ENCODE measurements around the gene NRXN3. TPM values are rescaled to one million over a fixed set of nuclear protein-coding genes. Genes with fewer than 3 reads are reported as not detected.

The NRXN3 gene
- total RNA-seq, 1 experiment from 2014 or later = not detected

DNA sequence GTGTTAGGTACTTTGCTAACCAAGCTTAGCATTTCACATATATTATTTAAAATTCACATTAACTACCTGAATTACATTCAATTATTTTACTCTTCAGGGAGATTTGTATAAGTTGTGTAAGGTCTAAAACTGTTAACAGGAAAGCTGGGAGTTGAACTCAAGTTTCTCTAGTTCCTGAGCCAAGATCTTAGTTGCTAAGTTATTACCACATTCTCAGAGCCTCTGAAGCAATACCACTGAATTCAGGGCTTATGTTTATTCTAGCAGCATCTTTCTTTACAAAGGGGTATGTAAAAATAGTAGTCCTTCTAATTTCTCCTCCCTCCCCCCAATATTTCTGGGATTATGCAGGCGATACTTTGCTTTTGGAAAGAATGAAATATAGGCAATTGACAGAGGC is 1254.3 kb downstream of the NRXN3 start:
- H3K27ac Mint-ChIP-seq (ENCODE audit: unreplicated experiment) = no peak overlapping the region
- H3K27me3 Mint-ChIP-seq (ENCODE audit: unreplicated experiment) = no peaks in the 10 kb centered on the region
- no peaks in the 10 kb centered on the region for H3K4me1 Mint-ChIP-seq (ENCODE audit: low read depth, unreplicated experiment)
- peaks cover 3% of the 10 kb centered on the region for H3K9me3 Mint-ChIP-seq (ENCODE audit: low read depth, unreplicated experiment)
- CTCF ChIA-PET = no interaction called here
- no peak overlapping the region for H3K4me3 Mint-ChIP-seq (ENCODE audit: low read depth, unreplicated experiment)
- H3K36me3 Mint-ChIP-seq (ENCODE audit: insufficient read depth, unreplicated experiment) = no peaks in the 10 kb centered on the region
- TF ChIP-seq, protein P1, sequence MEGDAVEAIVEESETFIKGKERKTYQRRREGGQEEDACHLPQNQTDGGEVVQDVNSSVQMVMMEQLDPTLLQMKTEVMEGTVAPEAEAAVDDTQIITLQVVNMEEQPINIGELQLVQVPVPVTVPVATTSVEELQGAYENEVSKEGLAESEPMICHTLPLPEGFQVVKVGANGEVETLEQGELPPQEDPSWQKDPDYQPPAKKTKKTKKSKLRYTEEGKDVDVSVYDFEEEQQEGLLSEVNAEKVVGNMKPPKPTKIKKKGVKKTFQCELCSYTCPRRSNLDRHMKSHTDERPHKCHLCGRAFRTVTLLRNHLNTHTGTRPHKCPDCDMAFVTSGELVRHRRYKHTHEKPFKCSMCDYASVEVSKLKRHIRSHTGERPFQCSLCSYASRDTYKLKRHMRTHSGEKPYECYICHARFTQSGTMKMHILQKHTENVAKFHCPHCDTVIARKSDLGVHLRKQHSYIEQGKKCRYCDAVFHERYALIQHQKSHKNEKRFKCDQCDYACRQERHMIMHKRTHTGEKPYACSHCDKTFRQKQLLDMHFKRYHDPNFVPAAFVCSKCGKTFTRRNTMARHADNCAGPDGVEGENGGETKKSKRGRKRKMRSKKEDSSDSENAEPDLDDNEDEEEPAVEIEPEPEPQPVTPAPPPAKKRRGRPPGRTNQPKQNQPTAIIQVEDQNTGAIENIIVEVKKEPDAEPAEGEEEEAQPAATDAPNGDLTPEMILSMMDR (IDR thresholded peaks at IDR 0.05; ENCODE audit: unreplicated experiment) = no peak
- BruUV-seq (replicated peaks) = no TSS peak
- intact Hi-C loops (cut with micrococcal nuclease; ENCODE audit: unreplicated experiment) = no loop called here
- DNase-seq = no peak

DNA sequence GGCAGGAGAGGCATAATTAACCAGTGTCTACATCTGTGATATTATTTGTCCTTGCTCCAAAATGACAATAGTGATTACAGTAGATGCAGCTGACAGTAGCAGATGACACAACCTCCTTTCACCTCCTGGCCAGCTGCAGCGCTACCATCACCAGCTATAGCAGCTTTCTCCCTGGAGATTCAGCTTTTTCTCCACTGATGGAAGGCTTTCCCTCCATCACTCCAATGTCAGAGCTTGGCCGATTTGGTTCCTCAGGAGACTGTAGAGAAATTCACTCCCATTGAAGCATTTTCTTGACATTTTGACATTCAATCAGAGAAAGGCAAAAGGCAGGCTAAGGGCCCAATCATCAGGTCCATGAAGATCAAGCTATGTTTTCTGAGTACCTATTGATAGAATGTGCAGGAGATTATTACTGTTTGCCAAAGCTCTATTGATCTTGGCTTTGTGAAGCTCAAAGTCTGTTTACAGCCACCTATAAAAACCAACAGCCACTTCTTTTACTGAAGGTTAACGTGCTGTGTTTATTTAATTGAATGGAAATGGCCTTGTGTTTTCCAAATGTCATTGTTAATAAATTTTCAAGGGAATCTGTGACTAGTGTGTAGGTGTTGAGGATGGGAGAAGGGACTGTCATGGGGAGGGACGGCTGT is 1256.1 kb downstream of the NRXN3 start:
- H3K27me3 Mint-ChIP-seq (ENCODE audit: unreplicated experiment) = no peaks in the 10 kb centered on the region
- no peaks in the 10 kb centered on the region for H3K36me3 Mint-ChIP-seq (ENCODE audit: insufficient read depth, unreplicated experiment)
- H3K4me1 Mint-ChIP-seq (ENCODE audit: low read depth, unreplicated experiment) = no peaks in the 10 kb centered on the region
- no TSS peak for BruUV-seq (replicated peaks)
- DNase-seq = no peak
- CTCF ChIA-PET = interaction anchor here (0.6 kb wide), 1 partner anchor 20 kb away, joined by 7 read pairs; no protein-coding TSS in a partner anchor
- H3K27ac Mint-ChIP-seq (ENCODE audit: unreplicated experiment) = no peak overlapping the region
- H3K9me3 Mint-ChIP-seq (ENCODE audit: low read depth, unreplicated experiment) = peaks cover 2% of the 10 kb centered on the region
- TF ChIP-seq, protein P1 (IDR thresholded peaks at IDR 0.05; ENCODE audit: unreplicated experiment) = no peak
- no peak overlapping the region for H3K4me3 Mint-ChIP-seq (ENCODE audit: low read depth, unreplicated experiment)
- intact Hi-C loops (cut with micrococcal nuclease; ENCODE audit: unreplicated experiment) = no loop called here

DNA sequence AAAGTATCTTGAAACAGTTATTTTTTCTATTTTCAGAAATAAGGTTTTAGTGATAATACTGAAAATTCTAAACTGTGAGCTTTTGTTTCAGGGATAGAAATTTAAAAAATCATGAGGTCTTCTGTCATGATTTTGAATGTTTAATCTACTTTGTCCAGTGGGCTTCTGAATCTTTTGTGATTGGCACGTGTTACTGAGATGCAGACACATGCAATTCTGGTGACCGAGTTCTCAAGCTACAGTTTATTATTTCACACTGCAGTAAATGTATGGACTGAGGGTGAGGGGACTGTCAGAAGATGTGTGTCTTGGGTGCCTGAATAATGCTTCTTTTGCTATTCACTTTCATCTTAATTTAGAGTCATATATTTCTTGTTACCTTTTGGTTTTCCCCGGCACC is 1262.5 kb downstream of the NRXN3 start:
- H3K27me3 Mint-ChIP-seq (ENCODE audit: unreplicated experiment) = peaks cover 17% of the 10 kb centered on the region
- intact Hi-C loops (cut with micrococcal nuclease; ENCODE audit: unreplicated experiment) = no loop called here
- CTCF ChIA-PET = no interaction called here

DNA sequence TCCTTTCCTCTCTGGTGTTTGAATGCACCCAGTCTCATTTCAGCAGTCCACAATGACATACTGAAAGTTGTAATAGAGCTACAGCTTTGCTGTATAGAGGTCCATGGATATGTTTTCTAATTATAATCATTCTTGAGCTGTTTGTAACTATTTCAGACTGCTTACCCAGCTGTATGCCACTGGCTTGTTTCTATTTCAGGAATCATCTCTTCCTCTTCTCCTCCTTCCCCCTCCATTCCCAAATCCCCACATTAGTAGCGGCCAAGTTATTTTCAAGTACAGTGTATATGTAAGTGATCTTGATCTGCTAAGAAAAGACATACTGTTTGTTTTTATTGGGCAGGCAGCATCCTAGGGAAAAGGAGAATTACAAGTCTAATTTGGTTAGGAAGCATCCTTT is 1266.2 kb downstream of the NRXN3 start:
- TF ChIP-seq, protein P1 (IDR thresholded peaks at IDR 0.05; ENCODE audit: unreplicated experiment) = no peak
- no peak overlapping the region for H3K27ac Mint-ChIP-seq (ENCODE audit: unreplicated experiment)
- peaks cover 2% of the 10 kb centered on the region for H3K9me3 Mint-ChIP-seq (ENCODE audit: low read depth, unreplicated experiment)
- H3K36me3 Mint-ChIP-seq (ENCODE audit: insufficient read depth, unreplicated experiment) = no peaks in the 10 kb centered on the region
- no peaks in the 10 kb centered on the region for H3K4me1 Mint-ChIP-seq (ENCODE audit: low read depth, unreplicated experiment)
- intact Hi-C loops (cut with micrococcal nuclease; ENCODE audit: unreplicated experiment) = no loop called here
- peaks cover 17% of the 10 kb centered on the region for H3K27me3 Mint-ChIP-seq (ENCODE audit: unreplicated experiment)
- BruUV-seq (replicated peaks) = no TSS peak
- CTCF ChIA-PET = no interaction called here
- no peak overlapping the region for H3K4me3 Mint-ChIP-seq (ENCODE audit: low read depth, unreplicated experiment)
- no peak for DNase-seq

More for the DNA sequence above, 1262.5 kb downstream of the NRXN3 start:
- no TSS peak for BruUV-seq (replicated peaks)
- no peak for DNase-seq
- no peaks in the 10 kb centered on the region for H3K36me3 Mint-ChIP-seq (ENCODE audit: insufficient read depth, unreplicated experiment)
- H3K9me3 Mint-ChIP-seq (ENCODE audit: low read depth, unreplicated experiment) = peaks cover 2% of the 10 kb centered on the region
- no peak overlapping the region for H3K27ac Mint-ChIP-seq (ENCODE audit: unreplicated experiment)
- TF ChIP-seq, protein P1 (IDR thresholded peaks at IDR 0.05; ENCODE audit: unreplicated experiment) = no peak
- H3K4me1 Mint-ChIP-seq (ENCODE audit: low read depth, unreplicated experiment) = no peaks in the 10 kb centered on the region
- no peak overlapping the region for H3K4me3 Mint-ChIP-seq (ENCODE audit: low read depth, unreplicated experiment)
